ENCODE data around the gene LMTK2.

The LMTK2 gene

GRCh38 chr7:98250789-98251188 is 144.1 kb downstream of the LMTK2 start:
- Histone ChIP-seq H3K27me3 (replicated peaks; ENCODE audit: control insufficient read depth, insufficient read depth, low read length) (no peaks in the 10 kb centered on the region), H3K4me1 (ENCODE audit: control insufficient read depth, insufficient read depth, low read length) (peaks cover 18% of the 10 kb centered on the region), H3K4me3 (ENCODE audit: low read length) (no peak overlapping the region), H3K9me3 (ENCODE audit: control insufficient read depth, low read length) (no peaks in the 10 kb centered on the region), H3K36me3 (ENCODE audit: control insufficient read depth, insufficient read depth, low read length, severe bottlenecking) (peaks cover 8% of the 10 kb centered on the region), H3K9ac (ENCODE audit: low read length) (no peak overlapping the region)
- DNase-seq (ENCODE audit: low read depth) = no peak

GRCh38 chr7:98251231-98251600 is 144.6 kb downstream of the LMTK2 start:
- DNase-seq (ENCODE audit: low read depth) = no peak
- H3K4me3 ChIP-seq (ENCODE audit: low read length) = peak overlapping the region; percentile 97
- H3K27me3 ChIP-seq (replicated peaks; ENCODE audit: control insufficient read depth, insufficient read depth, low read length) = no peaks in the 10 kb centered on the region
- H3K36me3 ChIP-seq (ENCODE audit: control insufficient read depth, insufficient read depth, low read length, severe bottlenecking) = peaks cover 8% of the 10 kb centered on the region
- peak overlapping the region; percentile 91 for H3K9ac ChIP-seq (ENCODE audit: low read length)
- no peaks in the 10 kb centered on the region for H3K9me3 ChIP-seq (ENCODE audit: control insufficient read depth, low read length)
- peaks cover 18% of the 10 kb centered on the region for H3K4me1 ChIP-seq (ENCODE audit: control insufficient read depth, insufficient read depth, low read length)

GRCh38 chr7:98251601-98252424 is 145.2 kb downstream of the LMTK2 start, which contains the start of gene TECPR1:
TSS of gene TECPR1 (minus strand) at chr7:98252232. CDS start at chr7:98246146, 6,086 bp downstream.
- Histone ChIP-seq H3K9ac (ENCODE audit: low read length) (peak within 1 kb of the TSS; percentile 91), H3K27me3 (replicated peaks; ENCODE audit: control insufficient read depth, insufficient read depth, low read length) (no peaks in the 10 kb centered on the region), H3K36me3 (ENCODE audit: control insufficient read depth, insufficient read depth, low read length, severe bottlenecking) (peaks cover 10% of the 10 kb centered on the region), H3K9me3 (ENCODE audit: control insufficient read depth, low read length) (no peaks in the 10 kb centered on the region), H3K4me3 (ENCODE audit: low read length) (peak within 1 kb of the TSS; percentile 97), H3K4me1 (ENCODE audit: control insufficient read depth, insufficient read depth, low read length) (peaks cover 18% of the 10 kb centered on the region)
- peak; percentile 97 for DNase-seq (ENCODE audit: low read depth)

- Histone ChIP-seq H3K4me3 (ENCODE audit: low read length) (peak overlapping the region; percentile 97), H3K27me3 (replicated peaks; ENCODE audit: control insufficient read depth, insufficient read depth, low read length) (no peaks in the 10 kb centered on the region), H3K9ac (ENCODE audit: low read length) (peak overlapping the region; percentile 91), H3K36me3 (ENCODE audit: control insufficient read depth, insufficient read depth, low read length, severe bottlenecking) (peaks cover 13% of the 10 kb centered on the region), H3K4me1 (ENCODE audit: control insufficient read depth, insufficient read depth, low read length) (peaks cover 18% of the 10 kb centered on the region), H3K9me3 (ENCODE audit: control insufficient read depth, low read length) (no peaks in the 10 kb centered on the region)
- peak; percentile 38 for DNase-seq (ENCODE audit: low read depth)
These were observed 145.9 kb downstream of the LMTK2 start for GRCh38 chr7:98252425-98253054.

- H3K9me3 ChIP-seq (ENCODE audit: control insufficient read depth, low read length) = no peaks in the 10 kb centered on the region
- peaks cover 18% of the 10 kb centered on the region for H3K4me1 ChIP-seq (ENCODE audit: control insufficient read depth, insufficient read depth, low read length)
- H3K9ac ChIP-seq (ENCODE audit: low read length) = no peak overlapping the region
- DNase-seq (ENCODE audit: low read depth) = no peak
- no peak overlapping the region for H3K4me3 ChIP-seq (ENCODE audit: low read length)
- peaks cover 10% of the 10 kb centered on the region for H3K36me3 ChIP-seq (ENCODE audit: control insufficient read depth, insufficient read depth, low read length, severe bottlenecking)
- H3K27me3 ChIP-seq (replicated peaks; ENCODE audit: control insufficient read depth, insufficient read depth, low read length) = no peaks in the 10 kb centered on the region
These were observed 147.9 kb downstream of the LMTK2 start for GRCh38 chr7:98254516-98254915.

- H3K36me3 ChIP-seq (ENCODE audit: control insufficient read depth, insufficient read depth, low read length, severe bottlenecking) = peaks cover 10% of the 10 kb centered on the region
- H3K9ac ChIP-seq (ENCODE audit: low read length) = no peak overlapping the region
- no peaks in the 10 kb centered on the region for H3K9me3 ChIP-seq (ENCODE audit: control insufficient read depth, low read length)
- H3K27me3 ChIP-seq (replicated peaks; ENCODE audit: control insufficient read depth, insufficient read depth, low read length) = no peaks in the 10 kb centered on the region
- H3K4me3 ChIP-seq (ENCODE audit: low read length) = no peak overlapping the region
- DNase-seq (ENCODE audit: low read depth) = no peak
- H3K4me1 ChIP-seq (ENCODE audit: control insufficient read depth, insufficient read depth, low read length) = peaks cover 18% of the 10 kb centered on the region
These were observed 148.4 kb downstream of the LMTK2 start for GRCh38 chr7:98254951-98255610.

GRCh38 chr7:98256431-98256830 is 149.8 kb downstream of the LMTK2 start:
- H3K4me3 ChIP-seq (ENCODE audit: low read length) = no peak overlapping the region
- H3K9me3 ChIP-seq (ENCODE audit: control insufficient read depth, low read length) = no peaks in the 10 kb centered on the region
- peaks cover 10% of the 10 kb centered on the region for H3K4me1 ChIP-seq (ENCODE audit: control insufficient read depth, insufficient read depth, low read length)
- DNase-seq (ENCODE audit: low read depth) = no peak
- H3K27me3 ChIP-seq (replicated peaks; ENCODE audit: control insufficient read depth, insufficient read depth, low read length) = no peaks in the 10 kb centered on the region
- no peak overlapping the region for H3K9ac ChIP-seq (ENCODE audit: low read length)
- H3K36me3 ChIP-seq (ENCODE audit: control insufficient read depth, insufficient read depth, low read length, severe bottlenecking) = peaks cover 14% of the 10 kb centered on the region

GRCh38 chr7:98257701-98258100 is 151.0 kb downstream of the LMTK2 start:
- Histone ChIP-seq H3K9ac (ENCODE audit: low read length) (no peak overlapping the region), H3K9me3 (ENCODE audit: control insufficient read depth, low read length) (no peaks in the 10 kb centered on the region), H3K27me3 (replicated peaks; ENCODE audit: control insufficient read depth, insufficient read depth, low read length) (no peaks in the 10 kb centered on the region)

More at GRCh38 chr7:98257701-98258100, 151.0 kb downstream of the LMTK2 start:
- H3K36me3 ChIP-seq (ENCODE audit: control insufficient read depth, insufficient read depth, low read length, severe bottlenecking) = peaks cover 15% of the 10 kb centered on the region
- peaks cover 7% of the 10 kb centered on the region for H3K4me1 ChIP-seq (ENCODE audit: control insufficient read depth, insufficient read depth, low read length)
- H3K4me3 ChIP-seq (ENCODE audit: low read length) = no peak overlapping the region
- no peak for DNase-seq (ENCODE audit: low read depth)
